Measurements from ENCODE around the gene SUB1.
"Not testable (repeated sequence)": the region's sequence is repeated elsewhere in the genome, so short reads cannot be mapped to it uniquely, and the experiment has no call there.

DNA sequence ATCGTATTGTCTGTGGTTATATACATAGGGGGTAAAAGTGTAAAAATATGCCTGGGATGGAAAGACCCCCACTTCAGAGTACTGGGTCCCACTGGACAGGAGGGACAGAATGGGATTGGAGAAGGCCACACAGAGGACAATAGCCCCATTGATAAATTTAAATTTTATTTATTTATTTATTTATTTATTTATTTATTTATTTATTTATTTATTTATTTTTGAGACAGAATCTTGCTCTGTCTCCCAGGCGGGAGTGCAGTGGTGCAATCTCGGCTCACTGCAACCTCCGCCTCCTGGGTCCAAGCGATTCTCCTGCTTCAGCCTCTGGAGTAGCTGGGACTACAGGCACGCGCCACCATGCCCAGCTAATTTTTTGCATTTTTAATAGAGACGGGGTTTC lies 47.7 kb downstream of the SUB1 start:
- TF ChIP-seq EZH2 (IDR thresholded peaks at IDR 0.05; ENCODE audit: low read length) = not testable (repeated sequence)
- TF ChIP-seq, protein P1, sequence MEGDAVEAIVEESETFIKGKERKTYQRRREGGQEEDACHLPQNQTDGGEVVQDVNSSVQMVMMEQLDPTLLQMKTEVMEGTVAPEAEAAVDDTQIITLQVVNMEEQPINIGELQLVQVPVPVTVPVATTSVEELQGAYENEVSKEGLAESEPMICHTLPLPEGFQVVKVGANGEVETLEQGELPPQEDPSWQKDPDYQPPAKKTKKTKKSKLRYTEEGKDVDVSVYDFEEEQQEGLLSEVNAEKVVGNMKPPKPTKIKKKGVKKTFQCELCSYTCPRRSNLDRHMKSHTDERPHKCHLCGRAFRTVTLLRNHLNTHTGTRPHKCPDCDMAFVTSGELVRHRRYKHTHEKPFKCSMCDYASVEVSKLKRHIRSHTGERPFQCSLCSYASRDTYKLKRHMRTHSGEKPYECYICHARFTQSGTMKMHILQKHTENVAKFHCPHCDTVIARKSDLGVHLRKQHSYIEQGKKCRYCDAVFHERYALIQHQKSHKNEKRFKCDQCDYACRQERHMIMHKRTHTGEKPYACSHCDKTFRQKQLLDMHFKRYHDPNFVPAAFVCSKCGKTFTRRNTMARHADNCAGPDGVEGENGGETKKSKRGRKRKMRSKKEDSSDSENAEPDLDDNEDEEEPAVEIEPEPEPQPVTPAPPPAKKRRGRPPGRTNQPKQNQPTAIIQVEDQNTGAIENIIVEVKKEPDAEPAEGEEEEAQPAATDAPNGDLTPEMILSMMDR (optimal IDR thresholded peaks at IDR 0.05 in 1 of 3, IDR thresholded peaks at IDR 0.05 in 1 of 3, conservative IDR thresholded peaks at IDR 0.05 in 1 of 3; ENCODE audit: extremely low read depth in 1 of 3, insufficient read depth in 2 of 3, low read length in 3 of 3) = not testable (repeated sequence)

Measured in keratinocyte (primary cell).